GM21447 (cell line): ENCODE measurements around the gene CHMP6.

ENCODE experiments used
- ATAC-seq: cut with Tn5 transposase; IDR thresholded peaks from one replicate; pipeline ENCODE4 v1.9.1; 2021; ENCODE audit not compliant: unreplicated experiment

The CHMP6 gene

DNA sequence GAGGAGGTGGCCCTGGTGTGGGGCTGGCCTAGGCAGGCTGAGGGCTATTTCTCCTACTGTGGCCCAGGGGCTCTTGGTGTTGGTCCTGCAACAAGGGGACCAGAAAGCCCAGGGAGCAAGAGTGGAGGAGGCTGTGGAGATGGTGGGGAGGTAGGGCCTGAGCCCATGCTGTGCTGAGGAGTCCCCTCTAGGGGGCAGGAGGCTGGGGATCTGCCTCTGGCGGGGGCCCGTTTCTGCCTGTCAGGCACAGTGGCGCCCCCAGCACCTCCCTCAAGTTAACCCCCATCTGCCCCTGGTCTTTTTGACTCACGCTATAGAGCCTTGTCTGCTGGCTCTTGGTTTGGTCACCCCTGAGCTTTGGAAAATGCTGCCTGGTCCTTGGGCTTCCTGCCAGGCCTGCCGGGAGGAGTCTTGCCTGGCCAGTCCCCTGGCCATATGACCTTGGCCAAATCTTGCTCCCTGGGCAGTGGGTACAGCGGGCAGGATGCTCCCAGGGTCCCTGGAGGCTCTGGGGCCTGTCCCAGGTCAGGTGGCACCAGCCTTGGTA, 49.2 kb downstream of the CHMP6 start:
- ATAC-seq: no peak

DNA sequence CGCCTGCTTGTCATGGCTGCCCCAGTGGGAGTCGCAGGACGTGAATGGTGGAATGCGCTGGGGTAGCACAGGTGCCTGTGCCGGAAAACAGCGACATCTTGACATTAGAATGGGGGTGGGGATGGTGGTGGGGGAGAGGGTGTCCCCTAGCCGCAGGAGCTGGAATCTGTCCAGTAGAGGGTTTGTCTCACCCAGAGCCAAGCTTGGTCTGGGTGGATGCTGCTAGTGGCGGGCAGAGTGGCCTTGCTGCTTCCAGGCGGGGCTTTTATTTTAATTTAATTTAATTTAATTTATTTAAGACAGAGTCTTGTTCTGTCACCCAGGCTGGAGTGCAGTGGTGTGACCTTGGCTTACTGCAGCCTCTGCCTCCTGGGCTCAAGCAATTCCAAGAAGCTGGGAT, 51.0 kb downstream of the CHMP6 start:
- no peak for ATAC-seq

DNA sequence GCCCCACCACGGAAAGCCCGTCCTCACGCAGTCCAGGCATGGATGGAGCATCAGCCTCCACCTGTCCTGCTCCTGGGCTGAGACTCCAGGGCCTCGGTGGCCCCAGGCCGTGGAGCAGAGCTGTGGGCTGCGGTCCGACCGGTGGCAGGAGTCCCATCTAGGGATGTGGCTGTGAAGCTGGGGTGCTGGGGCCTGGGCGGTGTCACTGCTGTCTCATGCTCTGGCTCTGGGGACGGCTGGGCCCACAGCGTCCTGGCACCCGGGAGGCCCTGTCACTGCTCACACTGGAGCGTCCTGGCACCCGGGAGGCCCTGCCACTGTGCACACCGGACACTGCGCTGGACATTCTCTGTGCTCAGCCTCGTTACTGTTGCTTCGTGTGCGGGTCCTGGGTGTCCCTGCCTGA, 51.7 kb downstream of the CHMP6 start:
- no peak for ATAC-seq

DNA sequence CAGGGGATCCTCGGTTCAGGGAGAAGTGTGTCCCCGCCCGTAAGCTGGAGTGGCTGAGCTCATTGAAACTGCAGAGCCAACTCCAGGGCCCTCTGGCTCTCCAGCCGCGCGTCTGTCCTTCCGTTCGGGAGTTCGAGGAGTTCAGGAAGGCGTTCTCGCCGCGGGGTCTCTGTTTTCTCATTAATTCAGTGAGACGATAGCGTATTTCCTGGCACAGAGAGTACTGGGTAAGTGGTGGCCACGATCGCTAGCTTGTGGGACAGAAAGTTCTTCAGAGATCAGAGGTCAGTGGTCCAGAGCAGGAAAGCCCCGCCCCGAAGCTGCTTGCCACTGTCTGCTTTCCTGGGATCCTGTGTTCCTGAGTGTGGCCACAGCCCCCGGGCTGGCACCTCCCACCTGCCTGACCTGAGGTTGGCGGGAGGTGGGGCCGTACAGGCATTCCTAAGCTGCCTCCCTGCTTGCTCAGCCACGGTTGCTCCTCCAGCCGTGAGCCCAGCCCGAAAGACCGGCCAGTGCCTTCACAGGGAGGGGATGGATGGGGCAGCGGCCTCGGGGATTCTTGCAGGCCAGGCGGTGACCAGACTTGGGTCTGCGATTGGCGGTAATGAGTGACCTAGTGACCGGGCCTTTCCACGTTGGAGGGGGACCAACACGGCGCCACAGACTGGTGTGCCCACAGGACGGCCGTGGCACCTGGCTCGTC, 52.2 kb downstream of the CHMP6 start:
- ATAC-seq: no peak

DNA sequence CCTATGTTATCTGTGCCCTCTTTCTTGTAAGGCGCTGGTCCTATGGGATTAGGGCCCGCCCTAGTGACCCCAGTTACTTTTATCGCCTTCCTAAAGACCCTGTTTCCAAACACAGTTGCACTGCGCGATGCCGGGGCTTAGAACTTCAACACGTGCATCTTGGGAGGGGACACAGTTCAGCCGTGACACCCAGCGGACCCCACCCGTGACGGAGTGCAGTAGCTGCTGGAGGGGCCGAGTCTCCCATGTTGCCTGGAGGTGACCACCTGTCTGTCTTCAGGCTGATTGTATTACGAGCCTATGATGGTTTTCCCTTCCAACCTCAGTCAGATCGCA, 52.8 kb downstream of the CHMP6 start:
- ATAC-seq: no peak

DNA sequence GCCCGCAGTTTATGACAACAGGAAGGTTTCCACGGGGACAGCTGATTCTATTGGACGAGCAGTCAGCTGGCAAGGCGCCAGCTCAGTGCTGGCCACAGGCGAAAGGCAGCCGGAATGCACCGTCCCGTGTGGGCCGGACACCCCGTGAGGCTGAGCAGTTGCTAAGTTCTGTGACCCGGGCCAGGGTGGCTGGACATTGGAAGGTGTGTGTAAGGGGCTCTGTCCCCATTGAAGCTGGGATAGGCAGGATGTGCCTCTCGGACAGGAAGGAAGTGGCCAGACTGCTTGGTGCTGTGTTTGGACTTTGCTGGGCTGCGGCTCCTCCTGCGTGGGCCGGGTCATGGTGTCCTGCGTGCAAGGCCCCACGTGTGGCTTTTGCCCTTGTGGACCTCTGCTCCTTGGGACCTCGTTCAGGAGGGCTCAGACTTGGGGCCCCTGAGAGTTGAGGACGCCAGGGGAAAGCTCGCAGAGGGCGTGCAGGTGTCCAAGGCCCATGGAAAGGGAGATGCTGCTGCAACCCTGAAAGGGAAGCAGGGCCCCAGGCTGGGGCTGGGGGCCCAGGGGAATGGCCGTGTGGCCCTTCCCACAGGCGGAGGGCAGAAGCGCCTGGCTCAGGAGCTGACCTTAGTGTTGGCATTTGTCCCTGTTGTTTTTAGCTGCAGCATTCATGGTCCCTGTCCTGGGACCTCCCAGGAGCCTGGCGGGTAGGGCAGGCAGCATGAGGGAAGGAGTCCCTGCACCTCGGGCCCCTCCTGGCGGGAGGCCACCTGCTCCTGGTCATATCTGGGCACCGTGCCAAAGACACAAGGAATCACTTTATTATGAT, 53.3 kb downstream of the CHMP6 start:
- ATAC-seq: no peak

DNA sequence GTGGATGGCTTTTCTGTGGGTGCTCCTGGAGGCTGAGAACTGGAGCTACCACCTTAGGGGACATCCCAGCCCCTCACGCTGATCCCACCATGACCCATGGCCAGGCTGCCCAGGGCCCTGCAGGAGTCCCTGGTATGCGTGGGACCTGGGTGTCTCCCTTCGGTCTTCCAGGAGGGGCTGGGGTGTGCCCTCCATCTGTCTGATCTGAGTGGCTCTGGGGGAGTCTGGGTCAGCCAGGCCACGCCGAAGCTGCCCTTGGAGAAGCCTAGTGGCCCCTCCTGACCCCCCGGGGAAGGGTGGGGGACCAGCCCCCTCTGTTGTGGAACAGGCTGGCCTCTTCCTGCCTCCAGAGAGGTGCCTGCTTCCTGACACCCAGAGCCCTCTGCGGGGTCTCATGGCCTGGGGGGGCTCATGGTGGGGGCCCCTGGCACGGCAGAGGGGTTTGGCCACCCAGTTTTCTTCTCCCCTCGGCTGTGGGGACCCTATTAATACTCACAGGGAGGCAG, 54.0 kb downstream of the CHMP6 start:
- no peak for ATAC-seq

DNA sequence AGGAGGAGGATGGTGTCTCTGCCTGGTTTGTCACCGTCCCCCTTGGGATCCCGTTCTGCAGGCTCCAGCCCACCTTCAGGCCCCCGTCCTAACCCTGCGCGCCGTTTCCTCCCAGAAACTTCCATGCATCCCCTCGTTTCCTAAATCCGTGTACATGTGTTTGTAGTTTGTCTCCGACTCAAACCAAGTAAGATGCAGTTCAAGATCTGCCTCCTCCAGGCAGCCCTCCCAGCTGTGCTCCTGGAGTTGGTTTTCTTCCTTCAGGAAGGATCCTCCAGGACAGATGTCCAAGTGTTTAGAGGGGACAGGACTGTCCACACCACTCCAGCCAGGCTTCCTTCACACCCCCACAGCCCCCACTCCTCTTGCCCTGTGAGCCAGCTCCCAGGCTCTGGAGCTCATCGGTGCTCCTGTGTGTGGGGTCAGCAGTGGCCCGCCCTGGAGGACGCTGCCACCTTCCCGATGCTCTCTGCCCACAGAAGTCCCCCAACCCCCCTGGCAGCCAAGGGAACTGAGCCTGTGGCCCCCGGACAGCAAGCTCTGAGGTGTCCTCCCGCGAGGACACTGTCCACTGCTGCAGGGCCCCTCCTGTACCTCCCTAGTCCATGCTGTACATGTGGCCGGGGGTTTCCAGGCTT, 54.6 kb downstream of the CHMP6 start:
- ATAC-seq: no peak

DNA sequence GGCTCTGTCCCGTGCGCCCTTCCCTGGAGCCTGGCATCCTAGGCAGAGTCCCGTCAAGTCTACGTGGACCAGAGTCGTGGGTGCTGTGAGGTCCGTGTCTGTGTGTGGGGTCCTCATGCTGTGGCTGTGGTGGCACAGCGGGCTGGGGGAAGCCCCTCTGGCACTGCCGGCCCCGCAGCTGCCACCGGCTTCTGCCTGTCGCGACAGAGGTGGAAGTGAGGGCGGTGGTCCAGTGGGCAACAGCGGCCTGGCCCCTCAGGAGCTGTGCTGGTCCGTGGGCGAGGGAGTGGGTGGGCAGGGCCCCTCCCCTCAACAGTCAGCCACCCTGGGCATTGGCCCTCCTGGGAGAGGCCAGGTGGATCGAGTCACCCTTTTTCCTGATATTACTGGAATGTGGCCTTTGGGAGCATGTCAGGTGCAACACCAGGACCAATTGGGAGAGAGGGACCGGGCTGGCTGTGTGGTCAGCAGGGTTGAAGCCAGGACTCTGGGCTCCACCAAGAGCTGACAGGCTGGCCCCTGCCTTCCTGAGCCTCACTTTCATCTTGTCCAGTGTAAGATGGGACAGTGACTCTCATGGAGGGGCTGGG, 55.2 kb downstream of the CHMP6 start:
- ATAC-seq: no peak

DNA sequence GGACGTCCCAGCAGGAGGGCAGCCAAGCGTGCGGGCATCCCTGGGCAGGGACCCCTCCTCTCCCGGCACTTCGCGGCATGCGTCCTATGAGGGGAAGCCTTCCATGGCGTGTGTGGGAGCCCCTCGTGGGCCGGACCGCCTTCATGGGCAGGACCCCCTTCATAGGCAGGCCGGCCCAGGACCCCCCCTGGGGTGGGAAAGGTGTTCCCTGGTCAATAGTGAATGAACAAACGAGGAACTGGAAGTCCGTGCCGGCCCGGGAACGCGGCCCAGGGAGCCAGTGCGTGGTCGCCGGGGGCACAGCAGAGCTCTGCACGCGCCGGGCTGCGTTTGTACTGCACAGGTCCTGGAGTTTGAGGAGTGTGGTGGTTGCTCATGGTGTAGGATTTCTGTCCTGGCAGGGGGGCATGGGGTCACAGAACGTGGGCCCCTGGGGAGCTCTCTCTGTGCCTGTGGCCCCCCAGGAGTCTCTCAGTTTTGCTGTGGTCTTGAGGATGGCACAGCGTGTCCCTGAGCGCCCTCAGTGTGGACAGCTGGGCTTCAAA, 57.3 kb downstream of the CHMP6 start:
- no peak for ATAC-seq

DNA sequence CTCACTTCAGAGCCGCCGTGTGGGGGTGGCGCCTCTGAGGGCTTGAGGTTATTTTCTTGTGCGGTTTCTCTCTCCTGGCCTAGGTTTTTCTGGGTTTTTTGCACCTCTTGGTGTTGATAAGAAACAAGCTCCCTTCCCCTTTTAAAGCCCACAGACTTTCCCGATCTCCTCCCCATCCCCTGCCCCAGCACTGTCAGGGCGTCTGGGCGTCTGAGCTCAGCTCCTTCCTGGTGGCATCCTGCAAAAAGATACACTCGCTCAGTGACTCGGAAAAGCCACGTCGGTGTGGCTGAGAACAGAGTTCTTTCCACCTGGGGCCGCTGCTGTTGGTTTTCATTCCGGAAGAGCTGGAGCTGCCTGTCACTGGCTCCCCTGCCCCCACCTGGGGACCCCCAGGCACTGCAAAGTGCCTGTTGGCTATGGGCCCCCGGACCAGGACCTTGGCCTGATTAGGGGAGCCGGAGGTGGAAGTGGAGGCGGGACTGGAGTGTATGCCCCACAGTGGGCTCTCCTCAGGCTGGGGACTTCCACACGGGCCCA, 57.8 kb downstream of the CHMP6 start:
- ATAC-seq: no peak
